NCI-H2196 (cell line): Measurements from ENCODE around the gene SLC30A4.
A peak's percentile ranks its signal among the peaks of the same experiment; 100 is the strongest.

Source experiments
- DNase-seq: peaks from one replicate; lab custom pipeline; 2025; ENCODE audit not compliant: unreplicated experiment; lab: John Stamatoyannopoulos, UW

SLC30A4 gene

GRCh38 chr15:45454814-45455213 lies 67.7 kb downstream of the SLC30A4 start:
- peak; percentile 60 for DNase-seq

- DNase-seq: no peak
These were observed 71.3 kb downstream of the SLC30A4 start for GRCh38 chr15:45451265-45451664.

- peak; percentile 60 for DNase-seq
These were observed 72.4 kb downstream of the SLC30A4 start for GRCh38 chr15:45449916-45450867.

GRCh38 chr15:45449395-45449794 lies 73.2 kb downstream of the SLC30A4 start:
- DNase-seq: no peak

GRCh38 chr15:45448066-45448915 lies 74.3 kb downstream of the SLC30A4 start:
- no peak for DNase-seq

GRCh38 chr15:45443645-45444044 lies 78.9 kb downstream of the SLC30A4 start:
- DNase-seq: no peak

- DNase-seq: no peak
These were observed 79.9 kb downstream of the SLC30A4 start for GRCh38 chr15:45442507-45443135.

GRCh38 chr15:45441686-45442085 lies 80.9 kb downstream of the SLC30A4 start:
- no peak for DNase-seq

GRCh38 chr15:45441036-45441435 lies 81.5 kb downstream of the SLC30A4 start:
- DNase-seq: no peak

GRCh38 chr15:45439521-45440260 lies 82.9 kb downstream of the SLC30A4 start:
- no peak for DNase-seq

GRCh38 chr15:45435124-45435903 lies 87.2 kb downstream of the SLC30A4 start:
- DNase-seq: no peak

- no peak for DNase-seq
These were observed 88.4 kb downstream of the SLC30A4 start for GRCh38 chr15:45434078-45434567.

GRCh38 chr15:45431511-45431910 lies 91.0 kb downstream of the SLC30A4 start:
- no peak for DNase-seq

GRCh38 chr15:45429941-45430792 lies 92.4 kb downstream of the SLC30A4 start:
- peak; percentile 49 for DNase-seq
